ENCODE data around the gene ZNF714.

Gene ZNF714

DNA sequence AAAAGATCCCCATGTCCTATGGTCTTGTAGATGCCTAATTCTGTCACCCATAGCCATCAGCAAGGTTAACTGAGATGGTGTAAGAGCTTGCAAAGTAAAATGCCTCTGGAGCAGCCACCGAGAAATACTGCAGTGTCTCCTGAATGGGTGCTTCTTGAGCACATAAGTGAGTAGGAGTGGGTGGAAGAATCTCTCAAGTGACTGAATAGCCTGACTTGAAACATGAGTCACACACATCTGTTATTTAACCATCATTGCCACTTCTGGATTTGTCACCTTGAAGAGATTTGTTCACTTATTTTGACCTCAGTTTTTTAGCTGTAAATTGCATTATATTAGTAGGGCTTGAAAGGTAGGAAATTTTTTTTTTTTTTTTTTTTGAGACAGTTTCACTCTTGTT lies 2.3 kb downstream of the ZNF714 start:
- no peaks in the 10 kb centered on the region for H3K27me3 ChIP-seq
- no peaks in the 10 kb centered on the region for H3K9me3 ChIP-seq
- no peak for DNase-seq
- TF ChIP-seq, protein P1, sequence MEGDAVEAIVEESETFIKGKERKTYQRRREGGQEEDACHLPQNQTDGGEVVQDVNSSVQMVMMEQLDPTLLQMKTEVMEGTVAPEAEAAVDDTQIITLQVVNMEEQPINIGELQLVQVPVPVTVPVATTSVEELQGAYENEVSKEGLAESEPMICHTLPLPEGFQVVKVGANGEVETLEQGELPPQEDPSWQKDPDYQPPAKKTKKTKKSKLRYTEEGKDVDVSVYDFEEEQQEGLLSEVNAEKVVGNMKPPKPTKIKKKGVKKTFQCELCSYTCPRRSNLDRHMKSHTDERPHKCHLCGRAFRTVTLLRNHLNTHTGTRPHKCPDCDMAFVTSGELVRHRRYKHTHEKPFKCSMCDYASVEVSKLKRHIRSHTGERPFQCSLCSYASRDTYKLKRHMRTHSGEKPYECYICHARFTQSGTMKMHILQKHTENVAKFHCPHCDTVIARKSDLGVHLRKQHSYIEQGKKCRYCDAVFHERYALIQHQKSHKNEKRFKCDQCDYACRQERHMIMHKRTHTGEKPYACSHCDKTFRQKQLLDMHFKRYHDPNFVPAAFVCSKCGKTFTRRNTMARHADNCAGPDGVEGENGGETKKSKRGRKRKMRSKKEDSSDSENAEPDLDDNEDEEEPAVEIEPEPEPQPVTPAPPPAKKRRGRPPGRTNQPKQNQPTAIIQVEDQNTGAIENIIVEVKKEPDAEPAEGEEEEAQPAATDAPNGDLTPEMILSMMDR (IDR thresholded peaks at IDR 0.05; ENCODE audit: low read depth, low read length) = no peak
- no peak overlapping the region for H3K4me3 ChIP-seq (ENCODE audit: low read depth, low read length)
- H3K36me3 ChIP-seq = peaks cover 40% of the 10 kb centered on the region
- H3K4me1 ChIP-seq = no peaks in the 10 kb centered on the region

DNA sequence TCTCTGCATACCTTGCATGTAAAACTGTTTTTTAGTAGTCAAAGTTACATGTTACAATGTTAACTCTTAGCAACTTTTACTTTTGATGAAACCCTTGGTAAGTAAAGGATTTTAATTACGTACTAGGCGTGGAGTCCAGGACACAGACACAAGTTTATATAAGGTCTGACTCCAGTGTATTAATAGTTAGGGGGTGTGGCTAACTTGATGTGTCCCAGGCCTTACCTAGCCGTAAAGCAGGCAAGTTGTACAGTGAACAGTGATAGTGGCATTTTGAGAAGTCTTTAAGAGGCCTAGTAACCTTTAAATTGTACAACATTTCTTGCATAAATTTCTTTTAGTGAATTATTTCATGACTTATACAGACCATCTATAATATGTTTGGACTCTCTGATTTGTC lies 5.9 kb downstream of the ZNF714 start:
- peaks cover 41% of the 10 kb centered on the region for H3K36me3 ChIP-seq
- no peaks in the 10 kb centered on the region for H3K4me1 ChIP-seq
- TF ChIP-seq, protein P1 (IDR thresholded peaks at IDR 0.05; ENCODE audit: low read depth, low read length) = no peak
- H3K27me3 ChIP-seq = no peaks in the 10 kb centered on the region
- H3K9me3 ChIP-seq = no peaks in the 10 kb centered on the region
- H3K4me3 ChIP-seq (ENCODE audit: low read depth, low read length) = no peak overlapping the region
- no peak for DNase-seq

DNA sequence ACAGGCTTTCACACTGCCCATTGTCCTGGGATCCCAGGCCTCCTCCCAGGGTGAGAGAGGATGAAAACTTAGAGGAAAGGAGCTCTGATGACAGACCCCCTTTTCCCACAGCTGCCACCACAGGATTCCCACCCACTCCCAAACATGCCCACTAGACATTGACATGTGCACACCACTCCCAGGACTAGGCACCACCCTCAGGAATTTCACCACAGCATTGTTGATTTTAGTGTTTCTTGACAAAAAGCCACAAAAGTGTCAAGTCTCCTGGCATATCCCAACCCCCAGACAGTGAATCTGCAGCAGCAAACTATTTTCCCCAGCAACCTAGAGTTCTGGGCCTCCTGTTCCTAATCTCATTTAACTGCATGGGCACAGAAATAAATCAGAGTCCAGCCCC lies 10.1 kb downstream of the ZNF714 start:
- no peak for DNase-seq
- peaks cover 13% of the 10 kb centered on the region for H3K36me3 ChIP-seq
- H3K9me3 ChIP-seq = no peaks in the 10 kb centered on the region; the same call in 1 of the 2 replicates
- H3K4me3 ChIP-seq (ENCODE audit: low read depth, low read length) = no peak overlapping the region
- H3K27me3 ChIP-seq = no peaks in the 10 kb centered on the region
- H3K4me1 ChIP-seq = no peaks in the 10 kb centered on the region
- TF ChIP-seq, protein P1 (IDR thresholded peaks at IDR 0.05; ENCODE audit: low read depth, low read length) = no peak

DNA sequence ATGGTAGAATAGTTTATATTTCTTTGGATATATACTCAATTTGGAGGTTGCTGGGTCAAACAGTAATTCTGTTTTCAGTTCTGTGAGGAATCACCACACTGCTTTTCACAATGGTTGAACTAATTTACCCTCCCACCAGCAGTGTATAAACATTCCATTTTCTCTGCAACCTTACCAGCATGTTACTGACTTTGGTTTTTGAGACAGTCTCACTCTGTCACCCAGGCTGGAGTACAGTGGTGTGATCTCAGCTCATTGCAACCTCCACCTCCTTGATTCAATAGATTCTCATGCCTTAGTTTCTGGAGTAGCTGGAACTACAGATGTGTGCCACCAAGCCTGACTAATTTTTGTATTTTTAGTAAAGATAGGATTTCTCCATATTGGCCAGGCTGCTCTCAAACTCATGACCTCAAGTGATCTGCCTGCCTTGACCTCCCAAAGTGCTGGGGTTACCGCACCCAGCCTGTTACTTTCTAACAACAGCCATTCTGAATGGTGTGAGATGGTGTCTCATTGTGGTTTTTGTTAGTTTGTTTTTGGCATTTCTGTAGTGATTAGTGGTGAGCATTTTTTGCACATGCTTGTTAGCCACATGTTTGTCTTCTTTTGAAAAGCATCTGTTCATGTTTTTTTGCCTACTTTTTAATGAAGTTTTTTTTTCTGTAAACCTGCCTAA lies 12.5 kb downstream of the ZNF714 start:
- no peak for DNase-seq
- Histone ChIP-seq H3K27me3 (no peaks in the 10 kb centered on the region), H3K4me3 (ENCODE audit: low read depth, low read length) (no peak overlapping the region), H3K36me3 (peaks cover 13% of the 10 kb centered on the region), H3K4me1 (no peaks in the 10 kb centered on the region), H3K9me3 (no peaks in the 10 kb centered on the region; the same call in 1 of the 2 replicates)
- TF ChIP-seq, protein P1 (IDR thresholded peaks at IDR 0.05; ENCODE audit: low read depth, low read length) = no peak

DNA sequence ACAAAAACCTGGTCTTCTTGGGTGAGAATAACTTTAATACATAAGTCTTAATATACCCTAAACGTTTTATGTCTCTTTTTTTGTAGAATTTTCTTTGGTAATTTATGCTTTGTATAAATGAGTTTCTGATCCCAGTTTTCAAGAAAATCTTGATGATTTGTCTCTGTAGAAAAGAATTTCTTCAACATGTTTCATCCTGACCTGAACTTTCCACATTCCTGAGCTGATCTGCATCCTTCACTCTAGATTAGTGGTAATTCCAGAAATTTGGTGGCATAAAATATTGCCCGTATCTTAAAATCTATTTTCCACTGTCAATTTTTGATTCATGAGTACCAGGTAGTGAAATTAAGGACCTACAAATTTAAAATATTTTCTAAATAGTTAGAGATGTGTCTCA lies 16.3 kb downstream of the ZNF714 start:
- DNase-seq = no peak
- Histone ChIP-seq H3K36me3 (peaks cover 27% of the 10 kb centered on the region), H3K27me3 (no peaks in the 10 kb centered on the region), H3K4me3 (ENCODE audit: low read depth, low read length) (no peak overlapping the region), H3K4me1 (no peaks in the 10 kb centered on the region), H3K9me3 (no peaks in the 10 kb centered on the region; the same call in 1 of the 2 replicates)
- TF ChIP-seq, protein P1 (IDR thresholded peaks at IDR 0.05; ENCODE audit: low read depth, low read length) = no peak

DNA sequence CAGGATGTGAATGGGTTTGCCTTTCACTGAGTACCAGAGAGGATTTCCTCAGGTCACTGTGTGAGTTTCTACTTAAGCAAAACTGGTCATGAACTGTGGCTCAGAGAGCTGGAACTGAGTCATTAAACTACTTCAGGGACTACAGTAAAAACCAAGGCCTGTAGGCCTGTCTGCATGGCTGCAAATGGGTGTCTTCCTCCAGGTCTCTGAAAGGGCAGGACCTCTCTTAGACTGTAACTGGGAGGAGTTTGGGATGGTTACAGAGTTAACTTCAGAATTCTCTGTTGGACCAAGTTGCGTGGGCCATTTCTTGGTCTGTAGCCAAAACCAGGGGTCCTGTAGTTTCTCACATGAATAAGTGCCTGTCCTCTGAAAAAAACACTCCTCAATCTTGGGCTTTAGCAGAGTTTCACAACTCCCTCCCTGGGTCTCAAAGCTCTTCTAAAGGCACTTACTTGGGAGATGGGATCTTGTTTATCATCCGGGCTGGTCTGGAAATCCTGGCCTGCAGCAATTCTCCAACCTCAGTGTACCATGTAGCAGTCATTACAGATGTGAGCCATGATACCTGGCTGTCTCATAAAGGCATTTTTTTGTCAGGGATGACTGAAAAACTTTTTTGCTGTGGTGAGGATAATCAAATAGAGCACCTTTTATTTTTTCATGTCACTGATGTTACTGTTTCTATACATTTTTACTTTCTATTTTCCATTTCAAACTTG lies 19.7 kb downstream of the ZNF714 start:
- Histone ChIP-seq H3K4me1 (no peaks in the 10 kb centered on the region), H3K9me3 (no peaks in the 10 kb centered on the region), H3K4me3 (ENCODE audit: low read depth, low read length) (no peak overlapping the region), H3K27me3 (no peaks in the 10 kb centered on the region), H3K36me3 (peaks cover 36% of the 10 kb centered on the region)
- DNase-seq = no peak
- TF ChIP-seq, protein P1 (IDR thresholded peaks at IDR 0.05; ENCODE audit: low read depth, low read length) = no peak
